H1 (cell line): Measurements from ENCODE around the gene MLKL. TPM values are rescaled to one million over a fixed set of nuclear protein-coding genes. Genes with fewer than 3 reads are reported as not detected.

ENCODE experiments used
- CTCF ChIA-PET: fragments of 300-600 bp; sonication (Branson Sonifier 250); formaldehyde crosslinking; loops from one replicate; lab custom pipeline; 2021; ENCODE audit not compliant: partially characterized antibody; lab: Charles Lee
- POLR2A ChIA-PET: fragments of 300-600 bp; sonication (Branson Sonifier 250); formaldehyde crosslinking; loops from one replicate; lab custom pipeline; 2021; ENCODE audit warnings: inconsistent platforms; ENCODE audit not compliant: partially characterized antibody; lab: Charles Lee
- DNase-seq, 2 experiments: peaks; one replicate each; pipeline versions ENCODE4 v3.0.0 to v3.0.0-alpha.2; 2010 to 2022; ENCODE audit warnings: low spot score in 2 of 2, low read depth in 1 of 2, mixed read lengths in 1 of 2
- FAIRE-seq: peaks from 2 replicates; lab custom pipeline; 2011; peaks lifted over from hg19 to GRCh38; lab: Jason Lieb, UNC
- H2AFZ ChIP-seq: 2 replicates; pipeline ENCODE4 v1.8.1; 2012; ENCODE audit warnings: low read length, inconsistent platforms
- H2AK5ac ChIP-seq: 2 replicates; pipeline ENCODE4 v1.6.1; 2013; ENCODE audit warnings: low read depth, low read length
- H2BK120ac ChIP-seq: replicated peaks from 2 replicates; pipeline ENCODE3; 2013; ENCODE audit warnings: low read depth, low read length, inconsistent platforms
- H2BK12ac ChIP-seq: 2 replicates; pipeline ENCODE4 v1.6.1; 2013; ENCODE audit warnings: low read depth, low read length
- H2BK15ac ChIP-seq: 2 replicates; pipeline ENCODE4 v1.6.1; 2013; ENCODE audit warnings: low read length
- H2BK20ac ChIP-seq: 2 replicates; pipeline ENCODE4 v1.6.1; 2013; ENCODE audit warnings: low read length
- H2BK5ac ChIP-seq: 2 replicates; pipeline ENCODE4 v1.6.1; 2013; ENCODE audit warnings: low read depth, low read length
- H3K14ac ChIP-seq: 2 replicates; pipeline ENCODE4 v1.6.1; 2013; ENCODE audit warnings: inconsistent platforms; ENCODE audit not compliant: insufficient read length
- H3K18ac ChIP-seq: 2 replicates; pipeline ENCODE4 v1.6.1; 2013; ENCODE audit warnings: low read length; ENCODE audit errors: extremely low read depth
- H3K23ac ChIP-seq: 2 replicates; pipeline ENCODE4 v1.6.1; 2013; ENCODE audit warnings: inconsistent platforms; ENCODE audit not compliant: insufficient read length
- H3K23me2 ChIP-seq: 2 replicates; pipeline ENCODE4 v1.6.1; 2013; ENCODE audit warnings: low read depth, low read length
- H3K27ac ChIP-seq: 2 replicates; pipeline ENCODE4 v1.6.1; 2011; ENCODE audit warnings: low read depth, low read length, inconsistent platforms
- H3K27me3 ChIP-seq, 4 experiments: replicated peaks in 1 of 4; 1 replicate in 1 of 4; 2 replicates in 3 of 4; pipeline versions ENCODE4 v1.6.1 to v1.8.1; 2011 to 2013; ENCODE audit warnings: low read length in 3 of 4, mild to moderate bottlenecking in 3 of 4, inconsistent platforms in 2 of 4, mixed read lengths in 2 of 4, moderate library complexity in 1 of 4; ENCODE audit not compliant: control insufficient read depth in 3 of 4, insufficient read depth in 3 of 4; ENCODE audit errors: extremely low read depth in 1 of 4
- H3K36me3 ChIP-seq, 4 experiments: 2 replicates each; pipeline versions ENCODE4 v1.6.1 to v1.8.1; 2011 to 2013; ENCODE audit warnings: mild to moderate bottlenecking in 4 of 4, low read length in 3 of 4, moderate library complexity in 2 of 4, control low read depth in 1 of 4, inconsistent platforms in 1 of 4; ENCODE audit not compliant: insufficient read depth in 4 of 4, control insufficient read depth in 2 of 4
- H3K4ac ChIP-seq: replicated peaks from 2 replicates; pipeline ENCODE3; 2013; ENCODE audit warnings: low read length, low read depth, mixed read lengths, inconsistent platforms; ENCODE audit not compliant: insufficient read length
- H3K4me1 ChIP-seq, 4 experiments: replicated peaks in 1 of 4; 1 replicate in 1 of 4; 2 replicates in 3 of 4; pipeline versions ENCODE4 v1.6.1 to v1.8.1; 2011 to 2013; ENCODE audit warnings: low read length in 3 of 4, inconsistent platforms in 2 of 4, mixed read lengths in 1 of 4; ENCODE audit not compliant: insufficient read depth in 4 of 4, control insufficient read depth in 3 of 4
- H3K4me2 ChIP-seq, 2 experiments: 2 replicates each; pipeline versions ENCODE4 v1.6.1 to v1.8.1; 2011 to 2013; ENCODE audit warnings: low read depth in 2 of 2, low read length in 2 of 2, control low read depth in 1 of 2, inconsistent platforms in 1 of 2, mild to moderate bottlenecking in 1 of 2; ENCODE audit not compliant: insufficient read depth in 1 of 2
- H3K4me3 ChIP-seq, 4 experiments: fragments of 200-600, 300-600 bp in 1 of 4; sonication (generic), shearing (Covaris generic), sonication (Bioruptor Twin) in 1 of 4; 2 replicates each; pipeline versions ENCODE4 v1.5.1 to v1.8.1; 2011 to 2016; ENCODE audit warnings: low read length in 4 of 4, low read depth in 3 of 4, control low read depth in 2 of 4, inconsistent platforms in 2 of 4, mild to moderate bottlenecking in 2 of 4, mixed read lengths in 1 of 4, moderate library complexity in 1 of 4; ENCODE audit not compliant: insufficient read depth in 2 of 4; ENCODE audit errors: extremely low read depth in 1 of 4
- H3K56ac ChIP-seq: replicated peaks from 2 replicates; pipeline ENCODE3; 2013; ENCODE audit warnings: low read depth, mild to moderate bottlenecking, mixed read lengths, low read length, inconsistent platforms; ENCODE audit not compliant: insufficient read length
- H3K79me1 ChIP-seq: 2 replicates; pipeline ENCODE4 v1.6.1; 2013; ENCODE audit warnings: low read depth, low read length, control low read depth
- H3K79me2 ChIP-seq, 2 experiments: 2 replicates each; pipeline versions ENCODE4 v1.6.1 to v1.8.1; 2012 to 2013; ENCODE audit warnings: low read length in 2 of 2, mild to moderate bottlenecking in 2 of 2, inconsistent platforms in 1 of 2; ENCODE audit not compliant: insufficient read depth in 2 of 2, control insufficient read depth in 1 of 2
- H3K9ac ChIP-seq, 4 experiments: replicated peaks in 1 of 4; 1 replicate in 1 of 4; 2 replicates in 3 of 4; pipeline versions ENCODE4 v1.6.1 to v1.8.1; 2011 to 2013; ENCODE audit warnings: low read depth in 3 of 4, low read length in 3 of 4, control low read depth in 2 of 4, mild to moderate bottlenecking in 2 of 4, moderate library complexity in 2 of 4, inconsistent platforms in 1 of 4; ENCODE audit errors: extremely low read depth in 1 of 4
- H3K9me3 ChIP-seq, 2 experiments: 2 replicates each; pipeline versions ENCODE4 v1.6.1 to v1.8.1; 2012 to 2013; ENCODE audit warnings: mild to moderate bottlenecking in 2 of 2, moderate library complexity in 2 of 2, control low read depth in 1 of 2, inconsistent platforms in 1 of 2, low read depth in 1 of 2, low read length in 1 of 2, mixed read lengths in 1 of 2; ENCODE audit not compliant: insufficient read depth in 2 of 2
- H4K20me1 ChIP-seq, 2 experiments: replicated peaks in 1 of 2; 2 replicates each; pipeline versions ENCODE3 to v1.8.1; 2011 to 2013; ENCODE audit warnings: inconsistent platforms in 2 of 2, low read length in 2 of 2, mild to moderate bottlenecking in 1 of 2; ENCODE audit not compliant: insufficient read depth in 2 of 2, control insufficient read depth in 1 of 2
- H4K5ac ChIP-seq: 2 replicates; pipeline ENCODE4 v1.6.1; 2013; ENCODE audit warnings: low read length, low read depth, mixed read lengths, inconsistent platforms; ENCODE audit not compliant: insufficient read length
- H4K8ac ChIP-seq: 2 replicates; pipeline ENCODE4 v1.8.0; 2013; ENCODE audit warnings: mild to moderate bottlenecking, moderate library complexity, low read length, inconsistent platforms; ENCODE audit not compliant: insufficient read depth; ENCODE audit errors: extremely low read depth
- H4K91ac ChIP-seq: replicated peaks from 2 replicates; pipeline ENCODE3; 2013; ENCODE audit warnings: low read length, mixed read lengths, inconsistent platforms; ENCODE audit not compliant: insufficient read length
- HDAC2 ChIP-seq, 2 experiments: fragments of 300-600 bp in 1 of 2; sonication (generic) in 1 of 2; IDR thresholded peaks; 2 replicates each; pipeline ENCODE4 v1.6.1; 2011 to 2012; ENCODE audit warnings: low read depth in 2 of 2, low read length in 2 of 2, mild to moderate bottlenecking in 2 of 2, moderate library complexity in 2 of 2, borderline replicate concordance in 1 of 2, inconsistent platforms in 1 of 2
- HDAC6 ChIP-seq: IDR thresholded peaks from one replicate; pipeline ENCODE4 v1.7.1; 2012; ENCODE audit warnings: low read depth, mild to moderate bottlenecking, inconsistent platforms, low read length, moderate library complexity
- JUND ChIP-seq: IDR thresholded peaks from 2 replicates; pipeline ENCODE4 v1.6.1; 2011; ENCODE audit warnings: mild to moderate bottlenecking, improper control_type of control experiment, low read length
- RBBP5 ChIP-seq: IDR thresholded peaks from 2 replicates; pipeline ENCODE4 v1.7.1; 2012; ENCODE audit warnings: low read depth, mild to moderate bottlenecking, inconsistent platforms, low read length, moderate library complexity, borderline replicate concordance
- SIN3A ChIP-seq, 2 experiments: IDR thresholded peaks in 1 of 2; conservative IDR thresholded peaks in 1 of 2; 2 replicates each; pipeline ENCODE4 v1.6.1; 2011 to 2012; ENCODE audit warnings: low read length in 2 of 2, improper control_type of control experiment in 1 of 2, low read depth in 1 of 2, mild to moderate bottlenecking in 1 of 2
- YY1 ChIP-seq: IDR thresholded peaks from 2 replicates; pipeline ENCODE4 v1.6.1; 2011; ENCODE audit warnings: low read depth, mild to moderate bottlenecking, low read length
- WGBS, 2 experiments: shearing (Covaris generic) in 1 of 2; methylation state at CpG; one replicate each; pipeline versions ENCODE4 v1.1.6 to v1.1.7; 2013 to 2015; ENCODE audit warnings: low lambda C conversion rate in 2 of 2, mixed read lengths in 2 of 2, inconsistent platforms in 1 of 2, low coverage in 1 of 2, missing lambda C conversion rate in 1 of 2; ENCODE audit not compliant: insufficient replicate concordance in 2 of 2, insufficient coverage in 1 of 2, insufficient read length in 1 of 2; ENCODE audit errors: extremely low coverage in 1 of 2, missing lambda C conversion rate in 1 of 2; 5-methylcytosine and 5-hydroxymethylcytosine counted together
- polyA plus RNA-seq, 7 experiments: library from polyadenylated mRNA; depleted of rRNA in 3 of 7; stranded (reverse) in 5 of 7; unstranded in 2 of 7; fragments of >200 nt in 5 of 7; fragments of 200-250 nt in 2 of 7; gene quantifications; 1 replicate in 5 of 7; 2 replicates in 1 of 7; 4 replicates in 1 of 7; pipeline versions ENCODE4 v1.2.1 to v1.2.3, GENCODE V29; 2011 to 2013; ENCODE audit warnings: missing spikeins in 2 of 7, mixed read lengths in 2 of 7
- total RNA-seq: library from RNA; stranded (reverse); fragmentation: NEBNext Ultra II Directional; extraction: Animal tissue kit (Norgen Biotek cat#: 25700); gene quantifications from 2 replicates; pipeline ENCODE4 v1.2.1, GENCODE V29; 2021

Gene MLKL
- total and polyA plus RNA-seq, 2 of the 8 experiments (the other 6 are each of a cell fraction or from before 2014, with no cell fraction given) = 1.6 to 2.1 TPM

DNA sequence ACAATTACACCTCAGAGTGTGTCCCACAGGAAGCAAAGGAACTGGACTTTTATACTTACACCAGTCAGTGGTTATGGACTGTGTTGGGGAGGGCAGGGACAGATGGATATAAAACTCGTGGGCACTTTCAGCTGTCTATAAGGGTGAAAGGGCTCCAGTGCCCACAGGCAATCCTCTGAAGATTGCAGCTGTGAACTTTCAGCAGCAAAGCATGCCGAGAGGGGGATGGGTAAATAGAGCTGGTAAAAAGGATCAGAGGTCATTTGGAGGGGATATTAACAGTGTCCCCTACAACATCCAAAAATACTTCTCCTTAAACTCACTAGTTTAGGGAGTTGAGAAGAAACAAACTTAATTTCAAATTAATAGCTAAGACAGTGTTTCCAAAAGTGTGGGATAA is 20.7 kb downstream of the MLKL start:
- 84% methylated on average over 2 of the region's 2 CpGs; no CpG with 5 or more reads in 1 of the 2 experiments for WGBS, 2 experiments
- Histone ChIP-seq H3K4me3 (no peak overlapping the region), H3K27ac (no peak overlapping the region), H4K5ac (no peak overlapping the region), H3K23me2 (no peaks in the 10 kb centered on the region), H3K23ac (no peak overlapping the region), H3K27me3 (no peaks in the 10 kb centered on the region), H3K4ac (no peak overlapping the region), H2BK12ac (no peak overlapping the region), H3K18ac (no peak overlapping the region), H2BK120ac (no peak overlapping the region), H3K9me3 (no peaks in the 10 kb centered on the region), H3K56ac (no peak overlapping the region), H4K20me1 (peaks cover 0 to 1% of the 10 kb centered on the region in 2 experiments), H4K8ac (no peak overlapping the region), H2BK15ac (no peak overlapping the region), H3K36me3 (no peaks in the 10 kb centered on the region), H3K14ac (no peak overlapping the region), H2AFZ (no peak overlapping the region), H3K4me2 (no peak overlapping the region), H2BK5ac (no peak overlapping the region), H3K79me1 (no peaks in the 10 kb centered on the region), H2AK5ac (no peak overlapping the region), H2BK20ac (no peak overlapping the region), H3K4me1 (no peaks in the 10 kb centered on the region), H3K9ac (no peak overlapping the region), H4K91ac (no peak overlapping the region), H3K79me2 (no peaks in the 10 kb centered on the region)
- POLR2A ChIA-PET = interaction anchor here (1.2 to 4.5 kb wide), 2 partner anchors 13 to 73 kb away, joined by 3 to 37 read pairs; partner anchors contain the start of genes GLG1 and RFWD3
- DNase-seq (no peak), FAIRE-seq (no peak)
- CTCF ChIA-PET = interaction anchor here (1.0 to 1.7 kb wide), 10 partner anchors 13 to 185 kb away, joined by 3 to 5 read pairs (median 4); partner anchors contain the start of genes MLKL and RFWD3
- TF ChIP-seq JUND (no peak), HDAC6 (no peak), HDAC2 (IDR thresholded peaks at IDR 0.05; ENCODE audit: borderline replicate concordance in 1 of 2, low read depth in 2 of 2, low read length in 2 of 2) (no peak), SIN3A (conservative IDR thresholded peaks at IDR 0.05 in 1 of 2, IDR thresholded peaks at IDR 0.05 in 1 of 2; ENCODE audit: low read depth in 1 of 2, low read length in 2 of 2) (no peak), RBBP5 (no peak), YY1 (no peak)
